SH-SY5Y (cell line): Measurements from ENCODE around the gene FLNA.

Source experiments
- GATA2 ChIP-seq: IDR thresholded peaks from 2 replicates; pipeline ENCODE4 v1.6.1; 2011; ENCODE audit warnings: mild to moderate bottlenecking, low read depth, low read length
- GATA3 ChIP-seq: IDR thresholded peaks from 2 replicates; pipeline ENCODE4 v1.6.1; 2011; ENCODE audit warnings: low read depth, mild to moderate bottlenecking, low read length, moderate library complexity

Gene FLNA

GRCh38 chrX:154313147-154313546 lies 61.3 kb downstream of the FLNA start:
- no peak for TF ChIP-seq GATA2
- TF ChIP-seq GATA3 = no peak

- TF ChIP-seq GATA2 = no peak
- no peak for TF ChIP-seq GATA3
These were observed 62.3 kb downstream of the FLNA start for GRCh38 chrX:154312116-154312515.

- TF ChIP-seq GATA3 (no peak), GATA2 (no peak)
These were observed 63.6 kb downstream of the FLNA start for GRCh38 chrX:154310616-154311536.

- TF ChIP-seq GATA3 (no peak), GATA2 (no peak)
These were observed 65.2 kb downstream of the FLNA start for GRCh38 chrX:154309041-154309775.

GRCh38 chrX:154308108-154308946 lies 66.1 kb downstream of the FLNA start:
- no peak for TF ChIP-seq GATA3
- no peak for TF ChIP-seq GATA2

GRCh38 chrX:154307202-154307601 lies 67.2 kb downstream of the FLNA start:
- no peak for TF ChIP-seq GATA3
- 0 out of 2 replicates have a peak, but pooled peaks have one; percentile 19 for TF ChIP-seq GATA2

- TF ChIP-seq GATA2 (no peak), GATA3 (no peak)
These were observed 68.8 kb downstream of the FLNA start for GRCh38 chrX:154305541-154306205.

GRCh38 chrX:154304846-154305245 lies 69.6 kb downstream of the FLNA start:
- TF ChIP-seq GATA2 (no peak), GATA3 (no peak)

GRCh38 chrX:154303476-154303875 lies 71.0 kb downstream of the FLNA start:
- TF ChIP-seq GATA3 = no peak
- no peak for TF ChIP-seq GATA2

GRCh38 chrX:154300816-154301215 lies 73.6 kb downstream of the FLNA start:
- no peak for TF ChIP-seq GATA2
- TF ChIP-seq GATA3 = no peak
